HEK293 (cell line): ENCODE data around the gene SLC32A1.

Experiments used
- ELK4 ChIP-seq: IDR thresholded peaks from 2 replicates; pipeline ENCODE4 v1.6.1; 2011; ENCODE audit warnings: mild to moderate bottlenecking, low read depth, low read length, borderline replicate concordance
- FEZF1 ChIP-seq: fragments of 450-650 bp; formaldehyde crosslinking; IDR thresholded peaks from 2 replicates; pipeline ENCODE4 v1.5.1; 2016; ENCODE audit warnings: missing biosample characterization, missing genetic modification characterization
- GFI1B ChIP-seq: fragments of 450-650 bp; formaldehyde crosslinking; IDR thresholded peaks from 2 replicates; pipeline ENCODE4 v1.5.1; 2016; ENCODE audit warnings: missing biosample characterization, missing genetic modification characterization
- SP7 ChIP-seq: fragments of 450-650 bp; formaldehyde crosslinking; IDR thresholded peaks from 2 replicates; pipeline ENCODE4 v1.5.1; 2016; ENCODE audit warnings: missing biosample characterization, missing genetic modification characterization
- WT1 ChIP-seq: fragments of 450-650 bp; formaldehyde crosslinking; IDR thresholded peaks from 2 replicates; pipeline ENCODE4 v1.5.1; 2016; ENCODE audit warnings: missing biosample characterization, missing genetic modification characterization
- ZBTB44 ChIP-seq: fragments of 450-650 bp; IDR thresholded peaks from 2 replicates; pipeline ENCODE4 v1.5.1; 2018; ENCODE audit warnings: missing biosample characterization, mild to moderate bottlenecking, missing genetic modification characterization
- ZNF19 ChIP-seq: fragments of 450-650 bp; formaldehyde crosslinking; IDR thresholded peaks from 2 replicates; pipeline ENCODE4; 2016; ENCODE audit warnings: missing biosample characterization, missing genetic modification characterization, low read depth
- ZNF292 ChIP-seq: fragments of 450-650 bp; formaldehyde crosslinking; IDR thresholded peaks from 2 replicates; pipeline ENCODE4 v1.5.1; 2016; ENCODE audit warnings: low read depth, missing biosample characterization, missing genetic modification characterization, borderline replicate concordance
- ZNF558 ChIP-seq: fragments of 450-650 bp; formaldehyde crosslinking; IDR thresholded peaks from 2 replicates; pipeline ENCODE4 v1.5.1; 2016; ENCODE audit warnings: missing biosample characterization, missing genetic modification characterization
- ZNF701 ChIP-seq: fragments of 450-650 bp; formaldehyde crosslinking; IDR thresholded peaks from 2 replicates; pipeline ENCODE4 v1.5.1; 2016; ENCODE audit warnings: missing biosample characterization, missing genetic modification characterization
- ZNF785 ChIP-seq: fragments of 450-650 bp; formaldehyde crosslinking; IDR thresholded peaks from 2 replicates; pipeline ENCODE4 v1.5.1; 2016; ENCODE audit warnings: missing biosample characterization, missing genetic modification characterization

The SLC32A1 gene

GRCh38 chr20:38776363-38776762 lies 52.1 kb downstream of the SLC32A1 start (continued):
- TF ChIP-seq ELK4 (no peak), SP7 (tag by site-specific recombination) (no peak), ZNF785 (tag by site-specific recombination) (no peak), ZNF19 (tag by site-specific recombination) (no peak), ZNF558 (tag by site-specific recombination) (no peak), GFI1B (tag by site-specific recombination) (no peak), ZBTB44 (tag by site-specific recombination) (no peak), FEZF1 (tag by site-specific recombination) (no peak), ZNF292 (no peak), ZNF701 (tag by site-specific recombination) (no peak), WT1 (tag by site-specific recombination) (no peak)
